Calu3 (cell line): ENCODE data around the gene CXXC5. TPM values are rescaled to one million over a fixed set of nuclear protein-coding genes. Genes with fewer than 3 reads are reported as not detected.

Source experiments
- BruUV-seq: library from RNA; stranded (reverse); fragments of 400-500 nt; replicated peaks from 2 replicates; lab custom pipeline; 2021; lab: Mats Ljungman, UMichigan
- CTCF ChIA-PET: fragments of 300-600 bp; sonication (Branson Sonifier 250); formaldehyde crosslinking; loops from one replicate; lab custom pipeline; 2022; ENCODE audit warnings: antibody characterized with exemption; lab: Charles Lee
- DNase-seq: peaks from one replicate; pipeline ENCODE4 v3.0.0; 2022
- H3K27ac Mint-ChIP-seq: one replicate; pipeline ENCODE4 v1.8.0; 2022; ENCODE audit warnings: mixed read lengths; ENCODE audit not compliant: unreplicated experiment
- H3K27me3 Mint-ChIP-seq: one replicate; pipeline ENCODE4 v1.8.0; 2022; ENCODE audit warnings: mixed read lengths; ENCODE audit not compliant: unreplicated experiment
- H3K36me3 Mint-ChIP-seq: one replicate; pipeline ENCODE4 v1.8.0; 2022; ENCODE audit warnings: mild to moderate bottlenecking, moderate library complexity, mixed read lengths; ENCODE audit not compliant: insufficient read depth, unreplicated experiment
- H3K4me1 Mint-ChIP-seq: one replicate; pipeline ENCODE4 v1.8.0; 2022; ENCODE audit warnings: mild to moderate bottlenecking, low read depth, mixed read lengths; ENCODE audit not compliant: unreplicated experiment
- H3K4me3 Mint-ChIP-seq: one replicate; pipeline ENCODE4 v1.8.0; 2022; ENCODE audit warnings: mild to moderate bottlenecking, low read depth, moderate library complexity, mixed read lengths; ENCODE audit not compliant: unreplicated experiment
- H3K9me3 Mint-ChIP-seq: one replicate; pipeline ENCODE4 v1.8.0; 2022; ENCODE audit warnings: low read depth, mixed read lengths; ENCODE audit not compliant: unreplicated experiment
- CTCF ChIP-seq: fragments of 200-600 bp; IDR thresholded peaks from one replicate; pipeline ENCODE4 v1.8.0; 2022; ENCODE audit warnings: antibody characterized with exemption; ENCODE audit not compliant: unreplicated experiment
- intact Hi-C: fragments of 100-400 bp; cut with micrococcal nuclease; formaldehyde crosslinking; loops from one replicate; pipeline ENCODE4 v1.10.0; 2022; ENCODE audit not compliant: unreplicated experiment
- total RNA-seq: library from RNA; stranded (reverse); gene quantifications from 2 replicates; pipeline ENCODE4 v1.2.3, GENCODE V29; 2022

Gene CXXC5
- total RNA-seq, 1 experiment from 2014 or later: 69.1 TPM

DNA sequence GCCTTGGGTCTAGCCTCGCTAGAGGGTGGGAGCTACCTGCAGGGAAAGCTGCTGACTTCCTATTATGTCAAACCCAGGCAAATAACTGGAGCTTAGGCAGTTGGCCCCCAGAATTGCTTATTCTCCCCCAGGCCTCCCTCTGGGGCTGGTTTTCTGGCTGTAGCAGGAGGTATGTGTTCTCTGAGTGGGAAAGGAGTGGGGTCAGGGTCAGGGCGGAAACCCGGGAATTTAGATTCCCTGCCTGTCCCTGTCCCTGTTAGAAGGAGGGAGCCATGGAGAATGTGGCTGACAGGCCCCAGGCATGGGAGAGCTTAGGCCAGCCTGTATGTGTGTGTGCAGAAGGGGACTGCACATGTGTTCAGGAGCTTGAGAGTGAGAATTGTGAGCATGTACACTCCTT lies 13.6 kb upstream of the CXXC5 start:
- no TSS peak for BruUV-seq
- intact Hi-C loops: loop anchor here (10.0 kb wide), 1 partner anchor 230 kb away; no protein-coding TSS in a partner anchor
- no peak overlapping the region for H3K27ac Mint-ChIP-seq

GRCh38 chr5:139635191-139635590 lies 13.0 kb upstream of the CXXC5 start:
- no peak for DNase-seq
- BruUV-seq: no TSS peak
- peaks cover 52% of the 10 kb centered on the region for H3K36me3 Mint-ChIP-seq
- no peaks in the 10 kb centered on the region for H3K27me3 Mint-ChIP-seq
- no peak for TF ChIP-seq CTCF
- peaks cover 57% of the 10 kb centered on the region for H3K4me1 Mint-ChIP-seq
- H3K27ac Mint-ChIP-seq: no peak overlapping the region
- CTCF ChIA-PET: interaction anchor here (1.0 to 7.8 kb wide), 15 partner anchors 13 to 140 kb away, joined by 4 to 102 read pairs (median 9); partner anchors contain the start of gene CXXC5
- H3K4me3 Mint-ChIP-seq: no peak overlapping the region
- intact Hi-C loops: loop anchor here (10.0 kb wide), 1 partner anchor 230 kb away; no protein-coding TSS in a partner anchor
- H3K9me3 Mint-ChIP-seq: no peaks in the 10 kb centered on the region

More for the DNA sequence above, 13.6 kb upstream of the CXXC5 start:
- Mint-ChIP-seq H3K4me3 (no peak overlapping the region), H3K9me3 (no peaks in the 10 kb centered on the region), H3K36me3 (peaks cover 52% of the 10 kb centered on the region), H3K4me1 (peaks cover 51% of the 10 kb centered on the region), H3K27me3 (no peaks in the 10 kb centered on the region)
- DNase-seq: no peak
- CTCF ChIA-PET: interaction anchor here (0.5 to 7.8 kb wide), 5 partner anchors 17 to 511 kb away, joined by 4 to 102 read pairs (median 7); no protein-coding TSS in a partner anchor
- no peak for TF ChIP-seq CTCF

- CTCF ChIA-PET: interaction anchor here (0.7 to 7.8 kb wide), 21 partner anchors 12 to 333 kb away, joined by 3 to 102 read pairs (median 6); partner anchors contain the start of genes CXXC5 and DNAJC18
- H3K27ac Mint-ChIP-seq: peak overlapping the region; percentile 88
- H3K4me3 Mint-ChIP-seq: peak overlapping the region; percentile 33
- H3K36me3 Mint-ChIP-seq: peaks cover 57% of the 10 kb centered on the region
- H3K9me3 Mint-ChIP-seq: no peaks in the 10 kb centered on the region
- peak; percentile 87 for DNase-seq
- intact Hi-C loops: loop anchor here (10.0 kb wide), 1 partner anchor 229 kb away; no protein-coding TSS in a partner anchor
- peaks cover 62% of the 10 kb centered on the region for H3K4me1 Mint-ChIP-seq
- no TSS peak for BruUV-seq
- peak; percentile 77 for TF ChIP-seq CTCF
- no peaks in the 10 kb centered on the region for H3K27me3 Mint-ChIP-seq
These were observed 12.4 kb upstream of the CXXC5 start for GRCh38 chr5:139635606-139636206.

- H3K4me1 Mint-ChIP-seq: peaks cover 68% of the 10 kb centered on the region
- H3K9me3 Mint-ChIP-seq: no peaks in the 10 kb centered on the region
- H3K4me3 Mint-ChIP-seq: peak overlapping the region; percentile 33
- H3K36me3 Mint-ChIP-seq: peaks cover 60% of the 10 kb centered on the region
- no peaks in the 10 kb centered on the region for H3K27me3 Mint-ChIP-seq
- CTCF ChIA-PET: interaction anchor here (0.6 to 7.8 kb wide), 25 partner anchors 12 to 333 kb away, joined by 3 to 102 read pairs (median 6); partner anchors contain the start of genes CXXC5 and DNAJC18
- intact Hi-C loops: loop anchor here (10.0 kb wide), 1 partner anchor 229 kb away; no protein-coding TSS in a partner anchor
- DNase-seq: no peak
- no TSS peak for BruUV-seq
- peak overlapping the region; percentile 88 for H3K27ac Mint-ChIP-seq
- TF ChIP-seq CTCF: no peak
These were observed 11.8 kb upstream of the CXXC5 start for GRCh38 chr5:139636207-139636792.
